ENCODE results near the gene BMX.

DNA sequence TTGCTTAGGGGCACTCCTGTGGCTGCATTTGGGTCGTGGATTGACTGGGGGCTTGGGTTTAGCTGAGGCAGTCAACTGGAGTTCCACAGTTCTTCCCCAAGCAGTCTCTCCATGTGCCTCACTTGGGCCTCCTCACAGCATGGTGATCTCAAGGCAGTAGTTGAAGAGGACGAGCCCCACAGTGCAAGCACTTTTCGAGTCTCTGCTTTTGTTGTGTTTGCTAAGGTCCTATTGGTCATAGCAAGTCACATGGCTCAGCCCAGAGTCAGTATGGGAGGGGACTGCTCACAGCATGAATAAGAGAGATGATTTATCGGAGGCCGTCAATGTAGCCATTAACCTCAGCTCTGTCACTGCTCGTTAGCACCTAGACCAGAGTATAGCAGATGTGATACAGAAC lies 29.7 kb downstream of the BMX start:
- TF ChIP-seq ARNTL (CRISPR knock-in tag; IDR thresholded peaks at IDR 0.05; ENCODE audit: borderline replicate concordance, low read depth) (no peak), ZFP30 (CRISPR knock-in tag; IDR thresholded peaks at IDR 0.05) (no peak), TOX (CRISPR knock-in tag; IDR thresholded peaks at IDR 0.05; ENCODE audit: borderline replicate concordance) (no peak), SNAI2 (CRISPR knock-in tag; IDR thresholded peaks at IDR 0.05) (no peak), PPARA (CRISPR knock-in tag; IDR thresholded peaks at IDR 0.05; ENCODE audit: borderline replicate concordance) (no peak), ZFP3 (CRISPR knock-in tag; IDR thresholded peaks at IDR 0.05) (no peak)
- TF ChIP-seq, protein P1, sequence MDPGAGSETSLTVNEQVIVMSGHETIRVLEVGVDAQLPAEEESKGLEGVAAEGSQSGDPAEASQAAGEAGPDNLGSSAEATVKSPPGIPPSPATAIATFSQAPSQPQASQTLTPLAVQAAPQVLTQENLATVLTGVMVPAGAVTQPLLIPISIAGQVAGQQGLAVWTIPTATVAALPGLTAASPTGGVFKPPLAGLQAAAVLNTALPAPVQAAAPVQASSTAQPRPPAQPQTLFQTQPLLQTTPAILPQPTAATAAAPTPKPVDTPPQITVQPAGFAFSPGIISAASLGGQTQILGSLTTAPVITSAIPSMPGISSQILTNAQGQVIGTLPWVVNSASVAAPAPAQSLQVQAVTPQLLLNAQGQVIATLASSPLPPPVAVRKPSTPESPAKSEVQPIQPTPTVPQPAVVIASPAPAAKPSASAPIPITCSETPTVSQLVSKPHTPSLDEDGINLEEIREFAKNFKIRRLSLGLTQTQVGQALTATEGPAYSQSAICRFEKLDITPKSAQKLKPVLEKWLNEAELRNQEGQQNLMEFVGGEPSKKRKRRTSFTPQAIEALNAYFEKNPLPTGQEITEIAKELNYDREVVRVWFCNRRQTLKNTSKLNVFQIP (CRISPR knock-in tag; IDR thresholded peaks at IDR 0.05; ENCODE audit: borderline replicate concordance, low read depth) = no peak
- TF ChIP-seq, protein P2, sequence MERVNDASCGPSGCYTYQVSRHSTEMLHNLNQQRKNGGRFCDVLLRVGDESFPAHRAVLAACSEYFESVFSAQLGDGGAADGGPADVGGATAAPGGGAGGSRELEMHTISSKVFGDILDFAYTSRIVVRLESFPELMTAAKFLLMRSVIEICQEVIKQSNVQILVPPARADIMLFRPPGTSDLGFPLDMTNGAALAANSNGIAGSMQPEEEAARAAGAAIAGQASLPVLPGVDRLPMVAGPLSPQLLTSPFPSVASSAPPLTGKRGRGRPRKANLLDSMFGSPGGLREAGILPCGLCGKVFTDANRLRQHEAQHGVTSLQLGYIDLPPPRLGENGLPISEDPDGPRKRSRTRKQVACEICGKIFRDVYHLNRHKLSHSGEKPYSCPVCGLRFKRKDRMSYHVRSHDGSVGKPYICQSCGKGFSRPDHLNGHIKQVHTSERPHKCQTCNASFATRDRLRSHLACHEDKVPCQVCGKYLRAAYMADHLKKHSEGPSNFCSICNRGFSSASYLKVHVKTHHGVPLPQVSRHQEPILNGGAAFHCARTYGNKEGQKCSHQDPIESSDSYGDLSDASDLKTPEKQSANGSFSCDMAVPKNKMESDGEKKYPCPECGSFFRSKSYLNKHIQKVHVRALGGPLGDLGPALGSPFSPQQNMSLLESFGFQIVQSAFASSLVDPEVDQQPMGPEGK (CRISPR knock-in tag; IDR thresholded peaks at IDR 0.05; ENCODE audit: borderline replicate concordance) = no peak
- TF ChIP-seq, protein P3, sequence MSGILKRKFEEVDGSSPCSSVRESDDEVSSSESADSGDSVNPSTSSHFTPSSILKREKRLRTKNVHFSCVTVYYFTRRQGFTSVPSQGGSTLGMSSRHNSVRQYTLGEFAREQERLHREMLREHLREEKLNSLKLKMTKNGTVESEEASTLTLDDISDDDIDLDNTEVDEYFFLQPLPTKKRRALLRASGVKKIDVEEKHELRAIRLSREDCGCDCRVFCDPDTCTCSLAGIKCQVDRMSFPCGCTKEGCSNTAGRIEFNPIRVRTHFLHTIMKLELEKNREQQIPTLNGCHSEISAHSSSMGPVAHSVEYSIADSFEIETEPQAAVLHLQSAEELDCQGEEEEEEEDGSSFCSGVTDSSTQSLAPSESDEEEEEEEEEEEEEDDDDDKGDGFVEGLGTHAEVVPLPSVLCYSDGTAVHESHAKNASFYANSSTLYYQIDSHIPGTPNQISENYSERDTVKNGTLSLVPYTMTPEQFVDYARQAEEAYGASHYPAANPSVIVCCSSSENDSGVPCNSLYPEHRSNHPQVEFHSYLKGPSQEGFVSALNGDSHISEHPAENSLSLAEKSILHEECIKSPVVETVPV (CRISPR knock-in tag; IDR thresholded peaks at IDR 0.05) = no peak

Measured in SK-N-SH treated with all-trans-retinoic acid at 6 μM for 48 hours (cell line).